Erythroblast (primary cell): ENCODE measurements around the gene FAR1.

ENCODE experiments used
- GATA1 ChIP-seq: IDR thresholded peaks from 2 replicates; pipeline ENCODE4 v1.6.1; 2011; ENCODE audit warnings: low read depth, mild to moderate bottlenecking, control low read depth, low read length, moderate library complexity
- POLR2A ChIP-seq: IDR thresholded peaks from 2 replicates; pipeline ENCODE4 v1.6.1; 2011; ENCODE audit warnings: mild to moderate bottlenecking, low read length

- TF ChIP-seq POLR2A (no peak), GATA1 (no peak)
Measured at GRCh38 chr11:13674799-13675509, 6.5 kb downstream of the FAR1 start.
